K562 (cell line): ENCODE measurements around the gene SLC25A51. TPM values are rescaled to one million over a fixed set of nuclear protein-coding genes. Genes with fewer than 3 reads are reported as not detected.
A peak's percentile ranks its signal among the peaks of the same experiment; 100 is the strongest.

ENCODE experiments used
- ATAC-seq: fragments of 200-7000 bp; cut with Tn5 transposase; 3 replicates; pipeline ENCODE4 v1.9.1; 2020; ENCODE audit warnings: moderate library complexity
- BruUV-seq: library from RNA; stranded (reverse); fragments of 400-500 nt; replicated peaks from 2 replicates; lab custom pipeline; 2021; lab: Mats Ljungman, UMichigan
- CTCF ChIA-PET: fragments of 300-600 bp; formaldehyde crosslinking; extraction: SDS; loops from one replicate; lab custom pipeline; 2021; ENCODE audit warnings: low intra/inter-chr PET ratio; lab: Yijun Ruan, JAX
- POLR2A ChIA-PET: fragments of 300-600, 350-650 bp; sonication (Branson Sonifier 250); formaldehyde crosslinking; extraction: SDS; loops from one replicate; lab custom pipeline; 2021; ENCODE audit warnings: antibody characterized with exemption, inconsistent platforms; lab: Yijun Ruan, JAX
- DNase-seq, 4 experiments: peaks; one replicate each; pipeline versions ENCODE4 v3.0.0 to v3.0.0-alpha.2; 2011 to 2018; ENCODE audit warnings: low spot score in 3 of 4, mixed read lengths in 3 of 4; ENCODE audit errors: extremely low read depth in 1 of 4
- FAIRE-seq: peaks from 2 replicates; lab custom pipeline; 2011; peaks lifted over from hg19 to GRCh38; lab: Jason Lieb, UNC
- H2AFZ ChIP-seq: 2 replicates; pipeline ENCODE4 v1.6.0; 2011; ENCODE audit warnings: low read depth, low read length, control low read depth, inconsistent platforms
- H3K27ac ChIP-seq: fragments of 200-600 bp; 3 replicates; pipeline ENCODE4 v1.8.0; 2011; ENCODE audit warnings: low read depth, mild to moderate bottlenecking, control low read depth, inconsistent platforms, low read length, moderate library complexity, mixed read lengths; ENCODE audit errors: extremely low read depth
- H3K27me3 ChIP-seq, 2 experiments: fragments of 300-600 bp in 1 of 2; 2 replicates in 1 of 2; 3 replicates in 1 of 2; pipeline versions ENCODE4 v1.6.0 to v1.8.0; 2011; ENCODE audit warnings: inconsistent platforms in 2 of 2, low read length in 2 of 2, mild to moderate bottlenecking in 1 of 2, mixed read lengths in 1 of 2, moderate library complexity in 1 of 2; ENCODE audit not compliant: control insufficient read depth in 2 of 2, insufficient read depth in 2 of 2
- H3K36me3 ChIP-seq: fragments of 300-600 bp; 3 replicates; pipeline ENCODE4 v1.8.0; 2011; ENCODE audit warnings: mild to moderate bottlenecking, low read length, inconsistent platforms; ENCODE audit not compliant: control insufficient read depth, insufficient read depth
- H3K4me1 ChIP-seq, 2 experiments: fragments of 200-600 bp in 1 of 2; replicated peaks in 1 of 2; 2 replicates in 1 of 2; 3 replicates in 1 of 2; pipeline versions ENCODE4 v1.5.1 to v1.8.0; 2011; ENCODE audit warnings: inconsistent platforms in 2 of 2, low read length in 2 of 2, mild to moderate bottlenecking in 1 of 2, mixed read lengths in 1 of 2, moderate library complexity in 1 of 2; ENCODE audit not compliant: control insufficient read depth in 2 of 2, insufficient read depth in 2 of 2
- H3K4me2 ChIP-seq: 2 replicates; pipeline ENCODE4 v1.6.1; 2011; ENCODE audit warnings: low read length, control low read depth, inconsistent platforms, mixed read lengths; ENCODE audit not compliant: insufficient read depth
- H3K4me3 ChIP-seq: fragments of 200-600 bp; sonication (generic), shearing (Covaris generic); 2 replicates; pipeline ENCODE4 v1.5.1; 2016; ENCODE audit warnings: control low read depth, inconsistent platforms
- H3K79me2 ChIP-seq: fragments of 200-600 bp; 3 replicates; pipeline ENCODE4 v1.8.0; 2011; ENCODE audit warnings: low read length, inconsistent platforms; ENCODE audit not compliant: control insufficient read depth, insufficient read depth
- H3K9ac ChIP-seq, 2 experiments: 2 replicates each; pipeline versions ENCODE4 v1.6.0 to v1.6.1; 2011; ENCODE audit warnings: low read depth in 2 of 2, low read length in 2 of 2, control low read depth in 1 of 2, inconsistent platforms in 1 of 2, mild to moderate bottlenecking in 1 of 2, mixed read lengths in 1 of 2; ENCODE audit not compliant: insufficient read depth in 1 of 2
- H3K9me1 ChIP-seq: one replicate; pipeline ENCODE4 v1.6.0; 2011; ENCODE audit warnings: inconsistent platforms, mild to moderate bottlenecking, low read length, moderate library complexity; ENCODE audit not compliant: control insufficient read depth, insufficient read depth
- H3K9me3 ChIP-seq: replicated peaks from 2 replicates; pipeline ENCODE4 v1.5.1; 2011; ENCODE audit warnings: low read depth, low read length, inconsistent platforms; ENCODE audit not compliant: control insufficient read depth, insufficient read depth
- H4K20me1 ChIP-seq: replicated peaks from 2 replicates; pipeline ENCODE4 v1.6.1; 2011; ENCODE audit warnings: low read length, inconsistent platforms, mixed read lengths; ENCODE audit not compliant: control insufficient read depth, insufficient read depth
- BCLAF1 ChIP-seq, 2 experiments: fragments of 450-650 bp in 1 of 2; IDR thresholded peaks; 2 replicates each; pipeline ENCODE4 v1.6.1; 2011 to 2017; ENCODE audit warnings: low read depth in 2 of 2, antibody characterized with exemption in 1 of 2, borderline replicate concordance in 1 of 2, low read length in 1 of 2, mild to moderate bottlenecking in 1 of 2, mixed read lengths in 1 of 2; ENCODE audit not compliant: control insufficient read depth in 1 of 2
- BCOR ChIP-seq: fragments of 450-650 bp; IDR thresholded peaks from 2 replicates; pipeline ENCODE4 v1.6.1; 2016
- FUS ChIP-seq: fragments of 200-400 bp; formaldehyde crosslinking; optimal IDR thresholded peaks from 2 replicates; pipeline ENCODE3; 2017; ENCODE audit warnings: low read depth, low read length
- HNRNPK ChIP-seq: fragments of 200-400 bp; formaldehyde crosslinking; IDR thresholded peaks from one replicate; pipeline ENCODE4 v1.6.1; 2018; ENCODE audit warnings: mild to moderate bottlenecking, low read depth, low read length; ENCODE audit not compliant: poor library complexity, severe bottlenecking
- LARP7 ChIP-seq: fragments of 450-650 bp; IDR thresholded peaks from 2 replicates; pipeline ENCODE4 v1.6.1; 2016
- MTA3 ChIP-seq: fragments of 450-650 bp; formaldehyde crosslinking; IDR thresholded peaks from 2 replicates; pipeline ENCODE4 v1.6.1; 2017; ENCODE audit warnings: mild to moderate bottlenecking, borderline replicate concordance
- PTRF ChIP-seq: fragments of 450-650 bp; IDR thresholded peaks from 2 replicates; pipeline ENCODE4 v1.6.1; 2016; ENCODE audit warnings: mild to moderate bottlenecking, missing genetic modification characterization, missing compliant biosample characterization
- YY1 ChIP-seq, 3 experiments: IDR thresholded peaks; 2 replicates each; pipeline ENCODE4 v1.6.1; 2011; ENCODE audit warnings: low read length in 2 of 3, mild to moderate bottlenecking in 2 of 3, moderate library complexity in 2 of 3, borderline replicate concordance in 1 of 3, control low read depth in 1 of 3, low read depth in 1 of 3; ENCODE audit not compliant: insufficient read depth in 3 of 3, insufficient replicate concordance in 2 of 3, control insufficient read depth in 1 of 3, insufficient read length in 1 of 3; ENCODE audit errors: extremely low read depth in 1 of 3
- ZNF174 ChIP-seq: fragments of 250-450 bp; sonication (Bioruptor Pico); IDR thresholded peaks from 2 replicates; pipeline ENCODE4 v1.4.0; 2020; ENCODE audit warnings: mild to moderate bottlenecking
- ZNF583 ChIP-seq: fragments of 250-450 bp; sonication (Bioruptor Pico); IDR thresholded peaks from 2 replicates; pipeline ENCODE4 v1.4.0; 2020
- WGBS: fragments of 100-300 bp; shearing (Covaris generic); methylation state at CpG from one replicate; pipeline ENCODE4 v1.1.6; 2016; ENCODE audit warnings: low coverage, mixed read lengths; ENCODE audit not compliant: insufficient coverage; ENCODE audit errors: missing lambda C conversion rate; 5-methylcytosine and 5-hydroxymethylcytosine counted together
- in situ Hi-C: fragments of 300-500 bp; cut with MboI; formaldehyde crosslinking; loops from 4 replicates; pipeline ENCODE4 v1.15.0; 2018; ENCODE audit warnings: inconsistent platforms, mixed read lengths
- intact Hi-C: fragments of 100-400 bp; cut with micrococcal nuclease; formaldehyde crosslinking; loops from 2 replicates; pipeline ENCODE4 v1.14.2; 2022
- polyA plus RNA-seq, 8 experiments: library from polyadenylated mRNA; depleted of rRNA in 4 of 8; stranded (reverse) in 5 of 8; unstranded in 3 of 8; fragments of >200 nt; fragmentation: Nextera tagmentation in 2 of 8; fragmentation: Illumina TruSeq in 1 of 8; extraction: Ambion mirVana in 2 of 8; extraction: Trizol in 1 of 8; gene quantifications; 2 replicates each; pipeline versions ENCODE4 v1.2.1 to v1.2.3, GENCODE V29; 2011 to 2014; ENCODE audit warnings: inconsistent platforms in 1 of 8, missing spikeins in 1 of 8
- total RNA-seq, 7 experiments: library from RNA; depleted of rRNA in 6 of 7; stranded (reverse); fragments of >200 nt in 6 of 7; fragmentation: Illumina TruSeq in 2 of 7; extraction: Trizol in 2 of 7; gene quantifications; 2 replicates each; pipeline versions ENCODE4 v1.2.1 to v1.2.3, GENCODE V29; 2011 to 2021; ENCODE audit warnings: low replicate concordance in 1 of 7

SLC25A51 gene
- total and polyA plus RNA-seq, 9 of the 15 experiments (the other 6 are each of a cell fraction or from before 2014, with no cell fraction given) = 9.1 to 40.7 (median 24.5) TPM

GRCh38 chr9:37952731-37953130 lies 48.8 kb upstream of the SLC25A51 start:
- Histone ChIP-seq H3K4me3 (no peak overlapping the region), H3K4me2 (no peak overlapping the region), H3K4me1 (peaks cover 30 to 44% of the 10 kb centered on the region in 2 experiments), H3K27me3 (no peaks in the 10 kb centered on the region), H3K9me1 (peaks cover 18% of the 10 kb centered on the region), H3K27ac (no peak overlapping the region; the same call in 2 of the 3 replicates), H3K9ac (no peak overlapping the region), H4K20me1 (peaks cover 14% of the 10 kb centered on the region), H3K79me2 (no peaks in the 10 kb centered on the region), H2AFZ (no peak overlapping the region), H3K9me3 (no peaks in the 10 kb centered on the region), H3K36me3 (peaks cover 51% of the 10 kb centered on the region; the same call in 2 of the 3 replicates)
- ATAC-seq (no peak), DNase-seq (no peak), FAIRE-seq (no peak)
- intact Hi-C loops = no loop called here
- no TSS peak for BruUV-seq
- 90% methylated on average over 6 of the region's 6 CpGs for WGBS
- TF ChIP-seq YY1 (IDR thresholded peaks at IDR 0.05; ENCODE audit: borderline replicate concordance in 1 of 3, control insufficient read depth in 1 of 3, extremely low read depth in 1 of 3, insufficient read depth in 3 of 3, insufficient read length in 1 of 3, insufficient replicate concordance in 2 of 3, low read depth in 1 of 3, low read length in 2 of 3) (peak in 1 of 3 experiments; percentile 7), FUS (no peak)
- ChIA-PET POLR2A (no interaction called here), CTCF (no interaction called here)
- in situ Hi-C loops = no loop called here

- BruUV-seq = no TSS peak
- POLR2A ChIA-PET = interaction anchor here (0.9 to 1.5 kb wide), 2 partner anchors 15 to 117 kb away, joined by 3 to 6 read pairs; partner anchors contain the start of gene SHB
- H3K4me1 ChIP-seq = peaks cover 21 to 36% of the 10 kb centered on the region in 2 experiments
- TF ChIP-seq BCLAF1 (IDR thresholded peaks at IDR 0.05; ENCODE audit: borderline replicate concordance in 1 of 2, control insufficient read depth in 1 of 2, low read depth in 2 of 2, low read length in 1 of 2) (no peak), MTA3 (no peak), HNRNPK (no peak), ZNF583 (CRISPR knock-in tag) (no peak), PTRF (tag) (no peak), LARP7 (no peak), BCOR (peak; percentile 80), ZNF174 (CRISPR knock-in tag) (no peak)
These were observed 47.9 kb upstream of the SLC25A51 start for GRCh38 chr9:37951671-37952449.

More at GRCh38 chr9:37951671-37952449, 47.9 kb upstream of the SLC25A51 start:
- H3K79me2 ChIP-seq = no peaks in the 10 kb centered on the region
- intact Hi-C loops = no loop called here
- H3K9ac ChIP-seq = peak overlapping the region in 1 of 2 experiments; percentile 77; a peak in 2 of 4 replicates
- CTCF ChIA-PET = no interaction called here
- DNase-seq (no peak), FAIRE-seq (no peak), ATAC-seq (no peak)
- WGBS = 79% methylated on average over 12 of the region's 12 CpGs
- no peaks in the 10 kb centered on the region for H3K9me3 ChIP-seq
- H3K4me3 ChIP-seq = no peak overlapping the region
- no peak overlapping the region for H2AFZ ChIP-seq
- in situ Hi-C loops = no loop called here
- H3K27ac ChIP-seq = peak overlapping the region; percentile 31; the same call in 2 of the 3 replicates
- peaks cover 9% of the 10 kb centered on the region; the same call in 1 of the 2 replicates for H4K20me1 ChIP-seq
- no peak overlapping the region for H3K4me2 ChIP-seq
- H3K36me3 ChIP-seq = peaks cover 60% of the 10 kb centered on the region; the same call in 2 of the 3 replicates
- peaks cover 11% of the 10 kb centered on the region for H3K9me1 ChIP-seq
- no peaks in the 10 kb centered on the region for H3K27me3 ChIP-seq
